Liver (tissue), 3 donors: ENCODE data around the gene ARHGAP9.

Experiments
- TAF1 ChIP-seq: conservative IDR thresholded peaks from 2 replicates; pipeline ENCODE4 v1.6.1; 2016; ENCODE audit warnings: antibody characterized with exemption, mild to moderate bottlenecking
- YY1 ChIP-seq: IDR thresholded peaks from 2 replicates; pipeline ENCODE4 v1.6.1; 2016; ENCODE audit warnings: antibody characterized with exemption, mild to moderate bottlenecking
- TF ChIP-seq, protein P1 (sequence below): fragments of 150-350 bp; IDR thresholded peaks from 2 replicates; pipeline ENCODE4 v1.5.1; 2017; ENCODE audit warnings: improper control_type of control experiment, low read depth, low read length; ENCODE audit not compliant: missing input control
- donor health status: healthy.
- donor health status: healthy.

DNA sequence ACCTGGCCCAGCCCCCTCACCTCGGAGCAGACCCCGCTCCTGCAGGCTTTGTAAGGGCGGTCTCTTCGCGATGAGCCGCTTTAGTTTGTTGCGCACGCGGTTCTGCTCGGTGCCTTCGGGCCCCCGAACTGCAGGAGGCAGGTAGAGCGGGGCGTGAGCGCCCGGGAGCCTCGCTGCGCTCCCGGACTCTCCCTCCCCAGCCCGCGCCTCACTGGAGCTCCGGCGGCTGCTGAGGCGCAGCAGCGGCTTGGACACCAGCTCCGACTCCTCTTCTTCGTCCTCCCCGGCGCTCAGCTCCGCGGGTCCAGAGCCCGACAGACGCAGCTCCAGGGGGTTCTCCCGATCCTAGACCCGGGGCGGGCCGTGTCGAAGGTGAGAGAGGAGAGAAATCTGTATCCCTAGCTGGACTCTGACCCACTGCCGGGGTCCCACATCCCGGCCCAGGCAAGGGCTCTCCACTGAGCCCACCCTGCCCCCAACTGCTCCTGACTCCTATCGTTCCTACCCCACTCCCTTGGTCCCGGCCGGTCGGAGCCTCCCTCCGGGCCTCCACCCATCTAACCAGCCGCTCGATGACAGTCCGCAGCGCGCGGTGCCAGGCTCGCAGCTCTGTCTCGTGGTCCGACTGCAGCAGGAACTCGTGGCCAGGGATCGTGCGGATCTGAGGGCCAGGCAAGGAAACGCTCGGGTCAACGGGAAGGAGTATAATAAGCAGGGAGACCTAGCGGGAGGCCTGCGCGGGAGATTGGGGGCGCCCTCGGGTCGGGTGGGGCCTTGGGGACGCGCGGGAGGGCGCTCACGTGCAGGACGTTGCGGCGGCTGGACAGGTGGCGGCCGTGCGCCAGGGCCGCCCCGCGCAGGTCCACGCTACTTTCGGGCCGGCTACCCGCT is 4.2 kb downstream of the ARHGAP9 start:
- TF ChIP-seq YY1: no peak
- TF ChIP-seq TAF1: no peak
- TF ChIP-seq, protein P1, sequence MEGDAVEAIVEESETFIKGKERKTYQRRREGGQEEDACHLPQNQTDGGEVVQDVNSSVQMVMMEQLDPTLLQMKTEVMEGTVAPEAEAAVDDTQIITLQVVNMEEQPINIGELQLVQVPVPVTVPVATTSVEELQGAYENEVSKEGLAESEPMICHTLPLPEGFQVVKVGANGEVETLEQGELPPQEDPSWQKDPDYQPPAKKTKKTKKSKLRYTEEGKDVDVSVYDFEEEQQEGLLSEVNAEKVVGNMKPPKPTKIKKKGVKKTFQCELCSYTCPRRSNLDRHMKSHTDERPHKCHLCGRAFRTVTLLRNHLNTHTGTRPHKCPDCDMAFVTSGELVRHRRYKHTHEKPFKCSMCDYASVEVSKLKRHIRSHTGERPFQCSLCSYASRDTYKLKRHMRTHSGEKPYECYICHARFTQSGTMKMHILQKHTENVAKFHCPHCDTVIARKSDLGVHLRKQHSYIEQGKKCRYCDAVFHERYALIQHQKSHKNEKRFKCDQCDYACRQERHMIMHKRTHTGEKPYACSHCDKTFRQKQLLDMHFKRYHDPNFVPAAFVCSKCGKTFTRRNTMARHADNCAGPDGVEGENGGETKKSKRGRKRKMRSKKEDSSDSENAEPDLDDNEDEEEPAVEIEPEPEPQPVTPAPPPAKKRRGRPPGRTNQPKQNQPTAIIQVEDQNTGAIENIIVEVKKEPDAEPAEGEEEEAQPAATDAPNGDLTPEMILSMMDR: no peak
